NCI-H226 (cell line): ENCODE measurements around the gene CAMK1.

Source experiments
- DNase-seq: peaks from one replicate; pipeline ENCODE4 v3.0.0-alpha.2; 2015

CAMK1 gene

DNA sequence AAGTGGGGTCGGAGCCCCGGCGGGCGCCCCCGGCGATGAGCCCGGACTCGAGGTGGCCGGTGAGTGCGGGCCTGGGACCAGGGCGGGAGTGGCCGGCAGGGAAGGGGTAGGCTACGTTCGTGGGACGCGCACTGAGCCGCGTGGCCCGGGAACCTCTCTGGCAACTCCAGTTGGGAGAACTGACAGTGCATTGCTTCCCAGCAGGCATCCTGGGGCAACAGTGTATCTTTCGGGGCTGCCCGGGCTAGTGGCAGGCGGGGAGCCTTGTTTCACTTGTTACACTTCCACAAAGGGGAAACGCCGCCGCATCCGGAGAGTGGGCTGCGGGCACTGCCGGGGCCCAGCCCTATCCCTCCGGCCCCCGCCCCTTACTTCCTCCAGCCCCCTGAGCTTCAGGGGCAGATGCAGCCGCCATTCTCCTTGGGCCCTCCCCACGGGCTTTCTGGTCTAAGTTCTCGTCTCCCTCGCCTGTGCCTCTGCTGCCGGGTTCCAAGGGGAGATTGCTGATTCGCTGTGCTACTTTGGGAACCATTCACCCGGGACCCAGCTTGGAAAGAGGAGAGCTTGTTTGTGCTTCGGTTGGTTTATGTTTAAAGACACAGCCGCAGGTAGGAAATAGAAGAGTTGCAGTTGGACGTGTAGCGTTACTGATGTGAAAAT, 37.5 kb downstream of the CAMK1 start:
- DNase-seq: no peak

DNA sequence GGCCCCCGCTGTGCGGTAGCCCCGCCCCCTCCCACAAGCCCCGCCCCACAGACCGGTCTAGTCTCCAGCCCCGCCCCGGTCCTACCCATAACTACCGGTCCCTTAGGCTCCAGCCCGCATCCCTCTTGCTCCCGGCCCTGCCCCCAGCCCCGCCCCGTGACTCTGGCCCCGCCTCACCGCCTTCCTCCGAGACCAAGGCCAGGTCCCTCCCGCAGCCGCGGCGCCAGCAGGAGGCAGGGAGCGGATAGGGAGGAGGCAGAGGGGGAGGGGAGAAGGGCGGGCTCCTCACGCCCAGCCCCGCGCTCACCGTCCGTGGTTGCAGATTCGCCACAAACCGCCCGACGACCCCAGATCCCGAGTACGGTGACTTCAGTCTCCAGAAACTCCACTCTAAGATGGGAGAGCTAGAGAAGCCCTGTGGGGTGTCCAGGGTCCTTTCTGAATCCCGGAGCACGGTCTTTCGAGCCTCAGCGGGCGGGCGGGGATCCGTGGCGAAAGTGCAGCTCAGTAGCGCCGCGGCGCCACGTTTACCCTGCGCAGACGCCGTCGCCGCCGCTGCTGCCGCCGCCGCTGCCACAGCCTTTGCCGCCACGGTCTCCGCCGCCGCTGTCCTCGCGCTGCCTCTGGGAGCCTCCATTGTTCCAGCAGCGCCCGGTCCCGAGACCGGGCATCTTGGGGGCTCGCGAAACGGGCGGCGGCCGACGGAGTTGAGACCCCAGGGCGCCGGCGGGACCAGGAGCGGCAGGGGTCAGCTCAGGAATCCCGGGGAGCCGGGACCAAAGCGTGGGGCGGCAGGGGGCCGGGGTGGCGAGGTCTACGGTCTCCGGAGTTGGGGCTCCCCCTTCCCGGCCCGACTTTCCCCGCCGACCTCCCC, 38.3 kb downstream of the CAMK1 start, which contains the start of gene BRPF1:
BRPF1 (plus strand) TSS at position 530 of the 874 bp plus-strand sequence. CDS start 2,406 bp downstream, outside the sequence.
- peak; percentile 97 for DNase-seq

DNA sequence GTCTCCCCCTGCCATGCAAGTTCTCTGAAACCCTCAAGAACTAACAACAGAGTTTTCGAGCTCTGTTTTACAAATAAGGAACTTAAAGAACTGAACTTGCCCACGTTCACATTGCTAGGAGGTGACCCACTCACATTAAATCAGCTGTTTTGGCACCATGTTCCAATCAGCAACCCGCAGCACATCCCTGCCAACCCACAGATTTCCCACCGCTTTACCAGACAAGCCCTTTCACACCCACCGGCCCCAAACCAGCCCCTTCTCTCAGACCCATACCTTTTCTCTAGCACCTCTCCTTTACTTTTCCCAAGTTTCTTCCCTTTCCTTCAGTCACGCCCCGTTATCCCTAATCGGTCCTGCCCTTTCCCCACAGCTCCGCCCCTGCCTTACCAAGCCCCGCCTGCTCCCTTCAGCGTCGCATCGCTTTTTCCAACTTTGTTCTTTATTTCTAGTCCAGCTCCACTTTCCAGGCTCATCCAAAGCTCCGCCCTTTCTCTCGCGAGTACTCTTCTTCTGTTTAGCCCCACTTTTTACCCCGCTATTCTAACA, 39.0 kb downstream of the CAMK1 start:
- no peak for DNase-seq

DNA sequence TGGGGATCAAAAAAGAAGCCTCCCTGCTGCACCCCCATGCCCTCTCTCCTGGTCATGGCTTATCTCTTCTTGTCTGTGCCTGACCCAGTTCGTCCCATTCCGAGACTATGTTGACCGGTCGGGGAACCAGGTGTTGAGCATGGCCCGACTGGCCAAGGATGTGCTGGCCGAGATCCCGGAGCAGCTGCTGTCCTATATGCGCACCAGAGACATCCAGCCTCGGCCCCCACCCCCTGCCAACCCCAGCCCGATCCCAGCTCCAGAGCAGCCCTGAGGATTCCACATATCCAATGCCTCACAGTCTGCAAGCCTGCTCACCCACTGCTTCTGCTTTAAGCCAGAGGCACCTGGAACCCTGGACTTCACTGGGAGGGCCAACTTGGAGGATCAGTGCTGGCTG, 40.3 kb downstream of the CAMK1 start:
- DNase-seq: no peak

DNA sequence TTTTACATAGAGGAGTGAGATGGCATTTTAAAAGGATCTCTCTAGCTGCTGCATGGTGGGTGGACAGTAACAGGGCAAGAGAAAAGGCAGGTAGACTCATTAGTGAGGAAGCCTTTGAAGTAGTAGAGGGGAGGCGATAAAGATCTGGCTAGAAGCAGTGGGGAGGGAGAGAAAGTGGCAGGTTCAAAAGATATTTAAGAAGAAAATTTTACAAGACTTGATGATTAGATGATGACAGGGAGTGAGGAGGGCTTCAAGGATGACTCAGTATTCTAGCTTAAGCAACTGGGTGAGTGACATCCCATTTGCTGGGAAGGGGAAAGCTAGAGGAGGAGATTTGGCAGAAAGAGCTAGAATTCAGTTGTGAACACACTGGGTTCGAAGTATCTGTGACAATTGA, 42.0 kb downstream of the CAMK1 start:
- peak; percentile 28 for DNase-seq

DNA sequence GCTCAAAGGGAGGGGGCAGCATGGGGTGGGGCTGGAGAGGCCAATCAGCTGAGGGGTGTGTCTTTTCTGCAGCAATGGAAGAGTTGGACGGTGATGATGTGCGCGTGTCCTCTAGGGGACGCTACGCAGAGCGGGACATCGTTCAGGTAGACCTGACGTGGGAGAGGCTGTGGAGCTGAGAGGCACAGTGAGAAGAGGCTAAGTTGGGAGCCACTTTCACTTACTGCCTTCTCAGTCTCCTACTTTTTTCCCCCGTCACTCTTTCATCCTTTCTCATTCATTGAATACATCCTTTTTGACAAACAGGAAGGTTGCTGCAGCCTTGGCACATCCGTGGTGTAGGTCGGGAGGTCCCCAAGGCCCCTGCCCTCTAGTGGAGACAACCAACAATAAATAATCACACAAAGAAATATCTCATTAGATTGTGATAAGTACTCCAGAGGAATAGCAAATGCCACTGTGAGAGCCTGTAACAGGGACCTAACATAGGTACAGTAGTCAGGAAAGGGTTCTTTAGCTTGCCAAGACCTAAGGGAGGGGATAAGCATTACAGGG, 42.6 kb downstream of the CAMK1 start:
- DNase-seq: no peak

DNA sequence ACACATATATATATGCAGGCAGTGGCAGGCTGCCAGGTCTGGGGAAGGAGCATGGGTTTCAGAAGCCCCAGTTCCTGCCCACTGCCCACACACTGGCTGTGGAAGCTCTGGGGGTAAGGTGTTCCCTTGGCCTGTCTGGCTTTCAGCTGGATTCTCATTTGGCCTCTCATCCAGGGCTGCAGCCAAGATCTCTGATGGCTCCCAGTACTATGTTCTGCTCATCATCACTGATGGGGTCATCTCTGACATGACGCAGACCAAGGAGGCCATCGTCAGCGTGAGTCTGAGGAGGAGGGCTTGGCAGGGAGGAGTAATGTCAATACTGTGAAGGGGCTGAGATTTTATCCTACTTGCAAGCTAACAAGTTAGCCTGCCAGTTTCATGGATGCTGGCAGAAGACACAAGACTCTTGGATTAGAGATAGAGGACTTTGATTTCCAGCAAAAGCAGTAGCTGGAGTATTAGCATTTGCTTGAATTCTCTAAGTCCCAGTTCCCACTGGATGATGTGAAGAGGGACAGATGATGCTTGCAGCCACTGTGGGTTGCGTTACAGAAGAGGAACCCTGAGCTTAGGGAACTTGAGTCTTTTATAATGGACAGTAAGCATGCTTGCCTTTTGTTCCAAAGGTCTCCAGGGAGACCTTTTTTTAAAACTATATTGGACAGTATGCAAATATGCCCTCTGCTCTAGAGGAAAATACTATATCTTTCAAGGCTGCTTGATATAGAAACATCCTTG, 43.8 kb downstream of the CAMK1 start:
- no peak for DNase-seq

DNA sequence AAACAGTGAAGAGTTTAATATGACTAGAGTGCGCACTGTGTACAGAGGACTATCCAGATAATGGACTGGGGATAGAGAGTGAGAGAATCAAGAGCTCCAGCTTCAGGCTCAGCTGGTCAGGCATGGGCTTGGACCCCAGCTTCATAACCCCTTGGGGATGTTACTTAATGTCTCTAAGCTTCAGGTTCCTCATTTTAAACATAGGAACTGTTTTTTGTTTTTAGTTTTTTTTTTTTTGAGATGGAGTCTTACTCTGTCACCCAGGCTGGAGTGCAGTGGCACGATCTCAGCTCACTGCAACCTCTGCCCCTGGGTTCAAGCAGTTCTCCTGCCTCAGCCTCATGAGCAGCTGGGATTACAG, 48.1 kb downstream of the CAMK1 start:
- DNase-seq: no peak

DNA sequence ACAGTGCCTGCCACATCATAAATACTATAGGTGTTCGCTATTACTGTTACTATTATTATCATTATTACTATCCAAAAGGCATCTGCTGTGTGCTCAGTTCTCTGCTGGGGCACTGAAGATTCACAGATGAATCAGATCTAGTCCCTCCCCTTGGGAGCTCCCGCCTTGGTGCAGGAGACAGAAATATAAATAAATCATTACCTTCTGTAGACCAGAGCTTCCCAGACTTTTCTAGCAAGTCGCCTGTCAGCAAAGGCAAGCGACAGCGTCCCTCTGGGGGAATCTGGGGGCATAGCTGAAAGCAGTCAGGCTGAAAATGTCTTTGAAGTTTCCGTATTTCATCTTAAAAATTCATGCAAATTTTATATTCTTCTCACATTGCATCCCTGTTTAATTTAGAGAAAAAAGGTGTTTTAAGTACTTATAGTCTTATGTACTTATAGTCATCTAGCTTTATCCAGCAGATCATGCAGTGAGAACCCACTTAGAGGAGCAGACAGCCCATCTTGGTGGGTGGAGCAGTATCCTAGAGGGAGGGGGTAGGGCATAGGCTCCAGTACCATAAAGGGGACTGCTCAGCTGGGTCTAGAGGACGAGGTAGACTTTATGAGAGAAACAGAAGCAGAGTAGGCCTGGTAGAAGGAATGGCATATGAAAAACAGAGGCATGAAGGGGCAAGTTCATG, 48.6 kb downstream of the CAMK1 start:
- DNase-seq: no peak

DNA sequence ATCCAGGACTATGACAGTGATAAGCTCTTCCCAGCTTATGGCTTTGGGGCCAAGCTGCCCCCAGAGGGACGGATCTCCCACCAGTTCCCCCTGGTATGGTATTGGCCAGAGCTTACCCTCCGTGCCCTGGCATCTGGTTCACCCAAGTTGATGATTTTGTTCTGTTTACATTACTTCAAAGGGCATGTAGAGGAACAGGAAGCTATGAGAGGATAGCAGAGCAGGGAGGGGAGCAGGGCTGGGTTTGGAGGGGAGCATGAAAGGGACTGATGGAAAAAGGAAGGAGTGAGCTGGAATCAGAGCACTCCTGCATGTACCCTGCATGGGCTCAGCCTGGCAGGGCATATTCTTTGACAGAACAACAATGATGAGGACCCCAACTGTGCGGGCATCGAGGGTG, 51.6 kb downstream of the CAMK1 start:
- DNase-seq: no peak

DNA sequence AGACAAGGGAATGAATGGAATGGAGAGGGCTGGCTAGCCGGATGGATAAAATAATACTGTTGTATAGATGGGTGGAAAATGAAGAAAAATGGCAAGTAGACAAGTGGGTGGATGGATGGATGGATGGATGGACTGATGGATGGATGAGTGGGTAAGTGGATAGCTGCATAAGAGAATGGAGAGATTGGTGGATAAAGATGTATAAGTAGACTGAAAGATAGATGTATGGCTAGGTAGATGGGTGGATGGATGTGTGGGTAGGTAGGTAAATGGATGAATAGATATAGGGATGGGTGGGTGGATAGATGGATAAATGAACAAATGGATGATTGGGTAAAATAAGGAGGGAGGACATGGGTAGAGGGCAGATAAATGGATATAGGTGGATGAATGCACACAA, 52.2 kb downstream of the CAMK1 start:
- DNase-seq: no peak

DNA sequence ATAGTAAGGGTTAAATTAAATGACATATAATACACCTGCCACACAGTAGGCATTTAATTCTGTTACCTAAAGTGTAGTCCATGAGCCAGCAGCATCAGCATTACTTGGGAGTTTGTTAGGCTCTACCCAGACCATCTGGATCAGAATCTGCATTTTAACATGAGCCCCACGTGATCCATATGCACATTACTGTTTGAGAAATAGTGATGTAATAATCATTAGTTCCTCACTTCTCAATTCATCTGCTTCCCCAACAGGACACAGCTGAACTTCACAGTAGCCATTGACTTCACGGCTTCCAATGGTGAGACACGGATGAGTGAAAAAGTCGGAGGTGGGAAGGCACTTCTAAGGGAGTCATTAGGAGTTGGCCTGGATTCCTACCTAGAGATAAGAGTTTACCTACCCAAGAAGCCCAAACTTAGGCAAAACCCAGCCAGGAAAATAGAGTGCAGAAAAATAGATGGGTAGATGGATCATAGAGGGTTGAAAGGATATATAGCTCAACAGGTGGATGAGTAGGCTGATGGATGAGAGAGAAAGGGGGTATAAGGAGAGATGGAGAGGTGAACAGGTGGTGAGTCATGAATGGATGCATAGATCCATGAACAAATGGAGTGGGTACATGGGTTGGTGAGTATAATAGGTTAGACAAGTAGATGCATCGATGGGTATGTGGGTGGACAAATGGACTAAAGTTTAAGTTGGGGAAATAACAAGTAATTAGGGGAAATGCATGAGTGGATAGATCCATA, 52.8 kb downstream of the CAMK1 start:
- DNase-seq: no peak

DNA sequence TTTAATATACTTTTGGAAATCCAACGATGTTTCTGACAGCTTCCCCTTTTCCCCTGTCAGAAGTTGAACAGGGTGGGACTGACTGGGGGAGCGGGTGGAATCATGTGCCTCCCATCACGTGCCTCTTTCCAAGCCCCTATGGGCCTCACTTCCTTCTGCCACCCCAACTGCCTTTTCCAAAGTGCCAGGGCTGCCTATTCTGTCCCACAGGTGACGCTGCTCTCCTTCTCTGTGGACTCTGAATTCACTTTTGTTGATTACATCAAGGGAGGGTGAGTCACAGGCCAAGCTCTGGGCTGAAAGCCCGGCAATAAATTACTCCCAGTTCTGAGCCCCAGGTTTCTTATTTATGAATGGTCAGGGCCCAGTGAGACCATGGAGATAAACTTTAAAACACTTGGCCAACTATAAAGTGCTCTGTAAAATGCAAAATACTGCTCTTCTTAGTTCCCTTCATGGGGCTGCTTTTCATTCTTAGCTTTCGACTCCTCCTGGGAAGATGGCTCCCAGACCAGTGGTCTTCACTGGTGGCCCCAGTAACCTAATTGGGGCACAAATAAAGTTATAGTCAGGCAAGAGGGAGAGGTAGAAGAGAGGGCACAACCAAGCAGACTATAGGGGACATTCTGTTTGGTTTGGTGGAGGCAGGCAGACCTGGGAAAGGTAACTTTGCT, 53.8 kb downstream of the CAMK1 start:
- DNase-seq: peak; percentile 88

DNA sequence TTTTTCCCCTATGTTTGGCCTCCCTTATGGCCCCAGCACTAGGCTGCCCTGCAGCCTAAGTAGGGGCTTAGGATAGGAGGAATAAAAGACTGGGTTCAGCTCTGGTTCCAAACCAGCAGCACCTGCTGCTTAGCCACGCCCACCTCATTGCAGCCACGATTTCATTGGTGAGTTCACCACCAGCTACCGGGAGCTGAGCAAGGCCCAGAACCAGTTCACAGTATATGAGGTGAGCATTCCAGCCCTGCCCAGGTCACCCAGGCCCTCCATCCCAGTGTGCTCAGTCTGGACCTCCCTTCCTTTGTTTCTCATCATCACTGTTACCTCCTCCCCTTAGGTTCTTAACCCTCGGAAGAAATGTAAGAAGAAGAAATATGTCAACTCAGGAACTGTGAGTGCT, 54.6 kb downstream of the CAMK1 start:
- DNase-seq: peak; percentile 47

DNA sequence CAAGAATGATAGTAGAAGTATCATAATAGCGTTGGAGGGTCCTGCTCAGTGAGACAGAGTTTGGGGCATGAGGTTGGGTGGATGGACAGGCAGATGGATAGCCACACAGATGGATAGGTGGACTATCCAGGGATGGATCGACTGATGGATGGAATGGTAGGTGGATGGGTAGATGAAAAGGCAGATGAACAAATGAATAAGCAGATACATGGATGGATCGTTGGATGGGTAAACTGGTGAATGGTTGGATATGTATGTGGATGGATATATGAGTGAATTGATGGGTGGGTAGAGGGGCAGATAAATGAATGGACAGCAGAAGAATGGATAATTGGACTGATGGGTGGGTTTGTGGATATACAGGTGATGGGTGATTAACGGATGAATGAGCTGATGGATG, 56.6 kb downstream of the CAMK1 start:
- no peak for DNase-seq

DNA sequence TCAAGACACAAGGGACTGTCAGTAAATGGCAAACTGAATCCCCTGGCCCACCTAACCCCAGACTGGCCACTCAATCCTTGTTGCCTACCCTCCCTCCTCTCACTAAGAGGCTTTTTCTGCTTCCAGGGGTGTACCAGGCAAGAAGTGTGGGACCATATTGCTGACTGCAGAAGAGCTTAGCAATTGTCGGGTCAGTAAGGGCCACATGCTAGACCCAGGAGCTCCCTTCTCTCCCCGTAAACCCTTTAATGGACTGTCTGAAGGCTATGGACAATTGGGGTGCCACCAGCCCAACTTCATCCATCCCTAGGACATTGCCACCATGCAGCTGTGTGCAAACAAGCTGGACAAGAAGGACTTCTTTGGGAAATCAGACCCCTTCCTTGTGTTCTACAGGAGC, 57.3 kb downstream of the CAMK1 start:
- no peak for DNase-seq

DNA sequence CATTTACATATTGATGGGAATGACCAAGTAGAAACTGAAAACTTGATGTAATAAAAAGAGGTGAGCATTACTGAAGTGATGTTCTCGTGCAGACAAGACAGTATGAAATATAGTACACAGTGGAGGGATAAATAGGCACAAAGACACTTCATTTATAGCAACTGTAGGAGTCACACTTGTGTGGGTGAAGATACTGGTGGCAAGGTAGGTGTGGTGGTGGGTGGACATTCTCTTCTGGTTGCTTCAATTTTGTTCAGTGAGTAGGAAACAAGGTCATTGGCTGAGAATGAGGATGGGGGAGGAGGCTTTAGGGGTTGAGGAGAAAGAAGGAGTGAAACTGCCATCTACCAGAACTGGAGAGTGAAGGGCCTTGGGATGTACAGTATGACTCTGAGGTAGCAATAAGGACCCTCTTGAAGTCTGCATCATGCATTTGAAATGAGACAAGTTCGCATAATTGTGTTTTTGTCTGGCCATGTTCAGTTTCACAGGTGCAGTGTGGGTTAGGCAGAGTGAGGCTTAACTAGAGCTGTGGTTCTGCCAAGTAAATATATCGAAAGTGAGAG, 59.5 kb downstream of the CAMK1 start:
- no peak for DNase-seq
